H1 (cell line): ENCODE data around the gene NDUFB4. TPM values are rescaled to one million over a fixed set of nuclear protein-coding genes. Genes with fewer than 3 reads are reported as not detected.

ENCODE experiments used
- CTCF ChIA-PET: fragments of 300-600 bp; sonication (Branson Sonifier 250); formaldehyde crosslinking; loops from one replicate; lab custom pipeline; 2021; ENCODE audit not compliant: partially characterized antibody; lab: Charles Lee
- POLR2A ChIA-PET: fragments of 300-600 bp; sonication (Branson Sonifier 250); formaldehyde crosslinking; loops from one replicate; lab custom pipeline; 2021; ENCODE audit warnings: inconsistent platforms; ENCODE audit not compliant: partially characterized antibody; lab: Charles Lee
- DNase-seq, 2 experiments: peaks; one replicate each; pipeline versions ENCODE4 v3.0.0 to v3.0.0-alpha.2; 2010 to 2022; ENCODE audit warnings: low spot score in 2 of 2, low read depth in 1 of 2, mixed read lengths in 1 of 2
- FAIRE-seq: peaks from 2 replicates; lab custom pipeline; 2011; peaks lifted over from hg19 to GRCh38; lab: Jason Lieb, UNC
- H2AFZ ChIP-seq: 2 replicates; pipeline ENCODE4 v1.8.1; 2012; ENCODE audit warnings: low read length, inconsistent platforms
- H2AK5ac ChIP-seq: 2 replicates; pipeline ENCODE4 v1.6.1; 2013; ENCODE audit warnings: low read depth, low read length
- H2BK120ac ChIP-seq: replicated peaks from 2 replicates; pipeline ENCODE3; 2013; ENCODE audit warnings: low read depth, low read length, inconsistent platforms
- H2BK12ac ChIP-seq: 2 replicates; pipeline ENCODE4 v1.6.1; 2013; ENCODE audit warnings: low read depth, low read length
- H2BK15ac ChIP-seq: 2 replicates; pipeline ENCODE4 v1.6.1; 2013; ENCODE audit warnings: low read length
- H2BK20ac ChIP-seq: 2 replicates; pipeline ENCODE4 v1.6.1; 2013; ENCODE audit warnings: low read length
- H2BK5ac ChIP-seq: 2 replicates; pipeline ENCODE4 v1.6.1; 2013; ENCODE audit warnings: low read depth, low read length
- H3K14ac ChIP-seq: 2 replicates; pipeline ENCODE4 v1.6.1; 2013; ENCODE audit warnings: inconsistent platforms; ENCODE audit not compliant: insufficient read length
- H3K18ac ChIP-seq: 2 replicates; pipeline ENCODE4 v1.6.1; 2013; ENCODE audit warnings: low read length; ENCODE audit errors: extremely low read depth
- H3K23ac ChIP-seq: 2 replicates; pipeline ENCODE4 v1.6.1; 2013; ENCODE audit warnings: inconsistent platforms; ENCODE audit not compliant: insufficient read length
- H3K23me2 ChIP-seq: 2 replicates; pipeline ENCODE4 v1.6.1; 2013; ENCODE audit warnings: low read depth, low read length
- H3K27ac ChIP-seq: 2 replicates; pipeline ENCODE4 v1.6.1; 2011; ENCODE audit warnings: low read depth, low read length, inconsistent platforms
- H3K27me3 ChIP-seq, 4 experiments: replicated peaks in 1 of 4; 1 replicate in 1 of 4; 2 replicates in 3 of 4; pipeline versions ENCODE4 v1.6.1 to v1.8.1; 2011 to 2013; ENCODE audit warnings: low read length in 3 of 4, mild to moderate bottlenecking in 3 of 4, inconsistent platforms in 2 of 4, mixed read lengths in 2 of 4, moderate library complexity in 1 of 4; ENCODE audit not compliant: control insufficient read depth in 3 of 4, insufficient read depth in 3 of 4; ENCODE audit errors: extremely low read depth in 1 of 4
- H3K36me3 ChIP-seq, 4 experiments: 2 replicates each; pipeline versions ENCODE4 v1.6.1 to v1.8.1; 2011 to 2013; ENCODE audit warnings: mild to moderate bottlenecking in 4 of 4, low read length in 3 of 4, moderate library complexity in 2 of 4, control low read depth in 1 of 4, inconsistent platforms in 1 of 4; ENCODE audit not compliant: insufficient read depth in 4 of 4, control insufficient read depth in 2 of 4
- H3K4ac ChIP-seq: replicated peaks from 2 replicates; pipeline ENCODE3; 2013; ENCODE audit warnings: low read length, low read depth, mixed read lengths, inconsistent platforms; ENCODE audit not compliant: insufficient read length
- H3K4me1 ChIP-seq, 4 experiments: replicated peaks in 1 of 4; 1 replicate in 1 of 4; 2 replicates in 3 of 4; pipeline versions ENCODE4 v1.6.1 to v1.8.1; 2011 to 2013; ENCODE audit warnings: low read length in 3 of 4, inconsistent platforms in 2 of 4, mixed read lengths in 1 of 4; ENCODE audit not compliant: insufficient read depth in 4 of 4, control insufficient read depth in 3 of 4
- H3K4me2 ChIP-seq, 2 experiments: 2 replicates each; pipeline versions ENCODE4 v1.6.1 to v1.8.1; 2011 to 2013; ENCODE audit warnings: low read depth in 2 of 2, low read length in 2 of 2, control low read depth in 1 of 2, inconsistent platforms in 1 of 2, mild to moderate bottlenecking in 1 of 2; ENCODE audit not compliant: insufficient read depth in 1 of 2
- H3K4me3 ChIP-seq, 4 experiments: fragments of 200-600, 300-600 bp in 1 of 4; sonication (generic), shearing (Covaris generic), sonication (Bioruptor Twin) in 1 of 4; 2 replicates each; pipeline versions ENCODE4 v1.5.1 to v1.8.1; 2011 to 2016; ENCODE audit warnings: low read length in 4 of 4, low read depth in 3 of 4, control low read depth in 2 of 4, inconsistent platforms in 2 of 4, mild to moderate bottlenecking in 2 of 4, mixed read lengths in 1 of 4, moderate library complexity in 1 of 4; ENCODE audit not compliant: insufficient read depth in 2 of 4; ENCODE audit errors: extremely low read depth in 1 of 4
- H3K56ac ChIP-seq: replicated peaks from 2 replicates; pipeline ENCODE3; 2013; ENCODE audit warnings: low read depth, mild to moderate bottlenecking, mixed read lengths, low read length, inconsistent platforms; ENCODE audit not compliant: insufficient read length
- H3K79me1 ChIP-seq: 2 replicates; pipeline ENCODE4 v1.6.1; 2013; ENCODE audit warnings: low read depth, low read length, control low read depth
- H3K79me2 ChIP-seq, 2 experiments: 2 replicates each; pipeline versions ENCODE4 v1.6.1 to v1.8.1; 2012 to 2013; ENCODE audit warnings: low read length in 2 of 2, mild to moderate bottlenecking in 2 of 2, inconsistent platforms in 1 of 2; ENCODE audit not compliant: insufficient read depth in 2 of 2, control insufficient read depth in 1 of 2
- H3K9ac ChIP-seq, 4 experiments: replicated peaks in 1 of 4; 1 replicate in 1 of 4; 2 replicates in 3 of 4; pipeline versions ENCODE4 v1.6.1 to v1.8.1; 2011 to 2013; ENCODE audit warnings: low read depth in 3 of 4, low read length in 3 of 4, control low read depth in 2 of 4, mild to moderate bottlenecking in 2 of 4, moderate library complexity in 2 of 4, inconsistent platforms in 1 of 4; ENCODE audit errors: extremely low read depth in 1 of 4
- H3K9me3 ChIP-seq, 2 experiments: 2 replicates each; pipeline versions ENCODE4 v1.6.1 to v1.8.1; 2012 to 2013; ENCODE audit warnings: mild to moderate bottlenecking in 2 of 2, moderate library complexity in 2 of 2, control low read depth in 1 of 2, inconsistent platforms in 1 of 2, low read depth in 1 of 2, low read length in 1 of 2, mixed read lengths in 1 of 2; ENCODE audit not compliant: insufficient read depth in 2 of 2
- H4K20me1 ChIP-seq, 2 experiments: replicated peaks in 1 of 2; 2 replicates each; pipeline versions ENCODE3 to v1.8.1; 2011 to 2013; ENCODE audit warnings: inconsistent platforms in 2 of 2, low read length in 2 of 2, mild to moderate bottlenecking in 1 of 2; ENCODE audit not compliant: insufficient read depth in 2 of 2, control insufficient read depth in 1 of 2
- H4K5ac ChIP-seq: 2 replicates; pipeline ENCODE4 v1.6.1; 2013; ENCODE audit warnings: low read length, low read depth, mixed read lengths, inconsistent platforms; ENCODE audit not compliant: insufficient read length
- H4K8ac ChIP-seq: 2 replicates; pipeline ENCODE4 v1.8.0; 2013; ENCODE audit warnings: mild to moderate bottlenecking, moderate library complexity, low read length, inconsistent platforms; ENCODE audit not compliant: insufficient read depth; ENCODE audit errors: extremely low read depth
- H4K91ac ChIP-seq: replicated peaks from 2 replicates; pipeline ENCODE3; 2013; ENCODE audit warnings: low read length, mixed read lengths, inconsistent platforms; ENCODE audit not compliant: insufficient read length
- BACH1 ChIP-seq: IDR thresholded peaks from 2 replicates; pipeline ENCODE4 v1.6.1; 2012; ENCODE audit warnings: low read length, improper control_type of control experiment
- HDAC2 ChIP-seq, 2 experiments: fragments of 300-600 bp in 1 of 2; sonication (generic) in 1 of 2; IDR thresholded peaks; 2 replicates each; pipeline ENCODE4 v1.6.1; 2011 to 2012; ENCODE audit warnings: low read depth in 2 of 2, low read length in 2 of 2, mild to moderate bottlenecking in 2 of 2, moderate library complexity in 2 of 2, borderline replicate concordance in 1 of 2, inconsistent platforms in 1 of 2
- HDAC6 ChIP-seq: IDR thresholded peaks from one replicate; pipeline ENCODE4 v1.7.1; 2012; ENCODE audit warnings: low read depth, mild to moderate bottlenecking, inconsistent platforms, low read length, moderate library complexity
- JUN ChIP-seq: IDR thresholded peaks from 2 replicates; pipeline ENCODE4 v1.6.1; 2011; ENCODE audit warnings: low read depth, mild to moderate bottlenecking, improper control_type of control experiment, low read length
- JUND ChIP-seq: IDR thresholded peaks from 2 replicates; pipeline ENCODE4 v1.6.1; 2011; ENCODE audit warnings: mild to moderate bottlenecking, improper control_type of control experiment, low read length
- SIX5 ChIP-seq: IDR thresholded peaks from 2 replicates; pipeline ENCODE4 v1.6.1; 2011; ENCODE audit warnings: mild to moderate bottlenecking, low read depth, low read length
- SP2 ChIP-seq: IDR thresholded peaks from 2 replicates; pipeline ENCODE4 v1.6.1; 2012; ENCODE audit warnings: mild to moderate bottlenecking, low read length, inconsistent platforms
- SP4 ChIP-seq: IDR thresholded peaks from 2 replicates; pipeline ENCODE4 v1.6.1; 2012; ENCODE audit warnings: low read length, inconsistent platforms
- TAF7 ChIP-seq: optimal IDR thresholded peaks from 2 replicates; pipeline ENCODE3; 2011; ENCODE audit warnings: low read depth, mild to moderate bottlenecking, inconsistent platforms, low read length, moderate library complexity, borderline replicate concordance
- TEAD4 ChIP-seq: IDR thresholded peaks from 2 replicates; pipeline ENCODE4 v1.6.1; 2012; ENCODE audit warnings: low read depth, low read length, inconsistent platforms, mixed read lengths
- YY1 ChIP-seq: IDR thresholded peaks from 2 replicates; pipeline ENCODE4 v1.6.1; 2011; ENCODE audit warnings: low read depth, mild to moderate bottlenecking, low read length
- WGBS, 2 experiments: shearing (Covaris generic) in 1 of 2; methylation state at CpG; one replicate each; pipeline versions ENCODE4 v1.1.6 to v1.1.7; 2013 to 2015; ENCODE audit warnings: low lambda C conversion rate in 2 of 2, mixed read lengths in 2 of 2, inconsistent platforms in 1 of 2, low coverage in 1 of 2, missing lambda C conversion rate in 1 of 2; ENCODE audit not compliant: insufficient replicate concordance in 2 of 2, insufficient coverage in 1 of 2, insufficient read length in 1 of 2; ENCODE audit errors: extremely low coverage in 1 of 2, missing lambda C conversion rate in 1 of 2; 5-methylcytosine and 5-hydroxymethylcytosine counted together
- polyA plus RNA-seq, 7 experiments: library from polyadenylated mRNA; depleted of rRNA in 3 of 7; stranded (reverse) in 5 of 7; unstranded in 2 of 7; fragments of >200 nt in 5 of 7; fragments of 200-250 nt in 2 of 7; gene quantifications; 1 replicate in 5 of 7; 2 replicates in 1 of 7; 4 replicates in 1 of 7; pipeline versions ENCODE4 v1.2.1 to v1.2.3, GENCODE V29; 2011 to 2013; ENCODE audit warnings: missing spikeins in 2 of 7, mixed read lengths in 2 of 7
- total RNA-seq: library from RNA; stranded (reverse); fragmentation: NEBNext Ultra II Directional; extraction: Animal tissue kit (Norgen Biotek cat#: 25700); gene quantifications from 2 replicates; pipeline ENCODE4 v1.2.1, GENCODE V29; 2021

Gene NDUFB4
- total and polyA plus RNA-seq, 2 of the 8 experiments (the other 6 are each of a cell fraction or from before 2014, with no cell fraction given) = 184 to 382 TPM

DNA sequence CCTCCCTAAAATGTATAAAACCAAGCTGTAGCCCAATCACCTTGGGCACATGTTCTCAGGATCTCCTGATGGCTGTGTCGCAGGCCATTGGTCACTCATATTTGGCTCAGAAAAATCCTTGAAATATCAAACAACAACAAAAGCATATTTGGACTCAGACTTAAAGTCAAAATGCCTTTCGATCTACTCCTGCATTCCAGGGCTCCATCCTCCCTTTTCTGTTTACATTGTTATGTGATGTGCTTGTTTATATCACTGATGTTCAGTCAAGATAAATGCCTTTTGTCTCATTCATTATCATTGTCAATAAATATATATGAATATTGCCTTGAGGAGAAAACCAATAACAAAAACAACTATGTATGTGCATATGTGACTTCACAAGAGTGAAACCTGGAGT is 54.2 kb downstream of the NDUFB4 start:
- Histone ChIP-seq H2AFZ (no peak overlapping the region), H3K23me2 (no peaks in the 10 kb centered on the region), H3K9me3 (no peaks in the 10 kb centered on the region), H3K79me2 (no peaks in the 10 kb centered on the region), H3K4ac (no peak overlapping the region), H2BK15ac (no peak overlapping the region), H3K4me3 (no peak overlapping the region), H3K23ac (no peak overlapping the region), H3K27ac (no peak overlapping the region), H2AK5ac (no peak overlapping the region), H3K9ac (no peak overlapping the region), H4K5ac (no peak overlapping the region), H3K56ac (no peak overlapping the region), H3K36me3 (no peaks in the 10 kb centered on the region), H2BK20ac (no peak overlapping the region), H3K18ac (no peak overlapping the region), H3K27me3 (no peaks in the 10 kb centered on the region), H2BK5ac (no peak overlapping the region), H2BK12ac (no peak overlapping the region), H3K79me1 (no peaks in the 10 kb centered on the region), H4K91ac (no peak overlapping the region), H2BK120ac (no peak overlapping the region), H4K20me1 (no peaks in the 10 kb centered on the region), H3K14ac (no peak overlapping the region), H4K8ac (no peak overlapping the region), H3K4me1 (no peaks in the 10 kb centered on the region; a peak in 2 of 7 replicates), H3K4me2 (no peak overlapping the region)
- ChIA-PET CTCF (interaction anchor here (0.7 to 1.2 kb wide), 2 partner anchors 15 to 86 kb away, joined by 3 read pairs; no protein-coding TSS in a partner anchor), POLR2A (no interaction called here)
- DNase-seq (no peak), FAIRE-seq (no peak)
- no peak for TF ChIP-seq YY1
- TF ChIP-seq BACH1 = no peak
- TF ChIP-seq JUND = no peak
- TF ChIP-seq SIX5 = no peak
- no peak for TF ChIP-seq SP2
- no peak for TF ChIP-seq JUN
- TF ChIP-seq SP4 = no peak
- no peak for TF ChIP-seq HDAC6
- no peak for TF ChIP-seq TAF7
- no peak for TF ChIP-seq HDAC2 (IDR thresholded peaks at IDR 0.05; ENCODE audit: borderline replicate concordance in 1 of 2, low read depth in 2 of 2, low read length in 2 of 2)
- TF ChIP-seq TEAD4 = no peak
- 97% methylated on average over 2 of the region's 2 CpGs; no CpG with 5 or more reads in 1 of the 2 experiments for WGBS, 2 experiments
